PC-9 (cell line): ENCODE measurements around the gene RAPGEF1. TPM values are rescaled to one million over a fixed set of nuclear protein-coding genes. Genes with fewer than 3 reads are reported as not detected.
A peak's percentile ranks its signal among the peaks of the same experiment; 100 is the strongest.

Experiments used
- BruUV-seq: library from RNA; stranded (reverse); fragments of 400-500 nt; replicated peaks from 2 replicates; lab custom pipeline; 2021; lab: Mats Ljungman, UMichigan
- CTCF ChIA-PET: fragments of 300-600 bp; sonication (Branson Sonifier 250); formaldehyde crosslinking; loops from one replicate; lab custom pipeline; 2022; ENCODE audit warnings: antibody characterized with exemption; lab: Charles Lee
- POLR2A ChIA-PET: fragments of 300-600 bp; sonication (Branson Sonifier 250); formaldehyde crosslinking; loops from one replicate; lab custom pipeline; 2022; ENCODE audit warnings: antibody characterized with exemption; ENCODE audit not compliant: unreplicated experiment; lab: Charles Lee
- DNase-seq, 2 experiments: peaks; one replicate each; pipeline versions ENCODE4 v3.0.0 to v3.0.0-alpha.2; 2015 to 2022; ENCODE audit warnings: mixed read lengths in 1 of 2
- H2AFZ ChIP-seq: fragments of 200-600 bp; sonication (generic); 2 replicates; pipeline ENCODE4 v1.8.1; 2017; ENCODE audit warnings: antibody characterized with exemption
- H3F3A ChIP-seq: fragments of 200-600 bp; sonication (generic); 2 replicates; pipeline ENCODE4 v1.8.1; 2017; ENCODE audit warnings: antibody characterized with exemption, mild to moderate bottlenecking, low read depth; ENCODE audit not compliant: insufficient read depth
- H3K27ac ChIP-seq: fragments of 200-600 bp; sonication (generic); 2 replicates; pipeline ENCODE4 v1.6.1; 2016; ENCODE audit warnings: mixed run types
- H3K27me3 ChIP-seq: fragments of 200-600 bp; sonication (generic); 2 replicates; pipeline ENCODE4 v1.6.1; 2016; ENCODE audit warnings: low read depth, mixed run types; ENCODE audit not compliant: insufficient read depth
- H3K36me3 ChIP-seq: fragments of 200-600 bp; sonication (generic); 2 replicates; pipeline ENCODE4 v1.6.1; 2016; ENCODE audit warnings: low read depth, mixed run types
- H3K4me1 ChIP-seq: fragments of 200-600 bp; sonication (generic); replicated peaks from 2 replicates; pipeline ENCODE4 v1.6.1; 2016; ENCODE audit warnings: mixed run types; ENCODE audit not compliant: insufficient read depth
- H3K4me2 ChIP-seq: fragments of 200-600 bp; sonication (generic); 2 replicates; pipeline ENCODE4 v1.6.1; 2017; ENCODE audit warnings: mixed run types
- H3K4me3 ChIP-seq: fragments of 200-600 bp; sonication (generic); 2 replicates; pipeline ENCODE4 v1.6.1; 2016; ENCODE audit warnings: mixed run types
- H3K79me2 ChIP-seq: fragments of 200-600 bp; sonication (generic); 2 replicates; pipeline ENCODE4 v1.6.1; 2017; ENCODE audit warnings: low read depth, mixed run types
- H3K9me2 ChIP-seq: fragments of 200-600 bp; sonication (generic); 2 replicates; pipeline ENCODE4 v1.8.1; 2017; ENCODE audit warnings: mild to moderate bottlenecking; ENCODE audit not compliant: insufficient read depth
- H3K9me3 ChIP-seq: fragments of 200-600 bp; sonication (generic); 2 replicates; pipeline ENCODE4 v1.8.1; 2016; ENCODE audit warnings: low read depth; ENCODE audit not compliant: insufficient read depth
- H4K20me1 ChIP-seq: fragments of 200-600 bp; sonication (generic); 2 replicates; pipeline ENCODE4 v1.8.1; 2017; ENCODE audit not compliant: insufficient read depth
- EZH2 ChIP-seq: fragments of 200-600 bp; sonication (generic); IDR thresholded peaks from 2 replicates; pipeline ENCODE4 v1.8.0; 2017; ENCODE audit warnings: antibody characterized with exemption, low read depth
- intact Hi-C: fragments of 100-400 bp; cut with micrococcal nuclease; formaldehyde crosslinking; loops from one replicate; pipeline ENCODE4 v1.10.0; 2022; ENCODE audit not compliant: unreplicated experiment
- total RNA-seq: library from RNA; stranded (reverse); gene quantifications from 2 replicates; pipeline ENCODE4 v1.2.3, GENCODE V29; 2021
- TF ChIP-seq, protein P1 (sequence below): fragments of 200-600 bp; sonication (generic); conservative IDR thresholded peaks from 2 replicates; pipeline ENCODE4 v1.6.1; 2017; ENCODE audit warnings: mixed run types, antibody characterized with exemption, mild to moderate bottlenecking, moderate library complexity

RAPGEF1 gene
- total RNA-seq, 1 experiment from 2014 or later, result 66.5 TPM

DNA sequence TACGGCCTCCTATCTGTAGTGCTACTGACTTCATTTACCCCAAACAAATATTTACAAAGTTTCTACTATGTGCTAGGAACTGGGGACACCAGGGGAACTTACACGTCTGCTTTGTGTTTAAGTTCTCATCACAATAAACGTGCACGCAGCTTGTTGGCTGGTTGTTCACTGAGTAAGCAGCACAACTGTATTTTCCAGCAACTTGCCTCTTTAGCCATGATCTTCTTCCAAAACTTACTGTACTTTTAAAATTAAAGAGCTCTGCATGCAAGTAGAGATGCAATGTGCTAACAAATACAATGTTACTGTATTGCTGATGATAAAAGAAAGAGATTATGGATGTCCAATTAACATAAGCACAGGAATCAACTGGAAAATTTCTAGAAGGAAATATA is 62.8 kb downstream of the RAPGEF1 start:
- H3K4me2 ChIP-seq, result peak overlapping the region; percentile 76
- H3K79me2 ChIP-seq, result peaks cover 24% of the 10 kb centered on the region
- BruUV-seq, result no TSS peak
- TF ChIP-seq, protein P1, sequence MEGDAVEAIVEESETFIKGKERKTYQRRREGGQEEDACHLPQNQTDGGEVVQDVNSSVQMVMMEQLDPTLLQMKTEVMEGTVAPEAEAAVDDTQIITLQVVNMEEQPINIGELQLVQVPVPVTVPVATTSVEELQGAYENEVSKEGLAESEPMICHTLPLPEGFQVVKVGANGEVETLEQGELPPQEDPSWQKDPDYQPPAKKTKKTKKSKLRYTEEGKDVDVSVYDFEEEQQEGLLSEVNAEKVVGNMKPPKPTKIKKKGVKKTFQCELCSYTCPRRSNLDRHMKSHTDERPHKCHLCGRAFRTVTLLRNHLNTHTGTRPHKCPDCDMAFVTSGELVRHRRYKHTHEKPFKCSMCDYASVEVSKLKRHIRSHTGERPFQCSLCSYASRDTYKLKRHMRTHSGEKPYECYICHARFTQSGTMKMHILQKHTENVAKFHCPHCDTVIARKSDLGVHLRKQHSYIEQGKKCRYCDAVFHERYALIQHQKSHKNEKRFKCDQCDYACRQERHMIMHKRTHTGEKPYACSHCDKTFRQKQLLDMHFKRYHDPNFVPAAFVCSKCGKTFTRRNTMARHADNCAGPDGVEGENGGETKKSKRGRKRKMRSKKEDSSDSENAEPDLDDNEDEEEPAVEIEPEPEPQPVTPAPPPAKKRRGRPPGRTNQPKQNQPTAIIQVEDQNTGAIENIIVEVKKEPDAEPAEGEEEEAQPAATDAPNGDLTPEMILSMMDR, result no peak
- no peak for TF ChIP-seq EZH2
- peak overlapping the region; percentile 81 for H3K27ac ChIP-seq
- no peaks in the 10 kb centered on the region for H3K9me2 ChIP-seq
- H3F3A ChIP-seq, result peaks cover 37% of the 10 kb centered on the region
- no peaks in the 10 kb centered on the region for H4K20me1 ChIP-seq
- peaks cover 54% of the 10 kb centered on the region for H3K4me1 ChIP-seq
- no peaks in the 10 kb centered on the region for H3K27me3 ChIP-seq
- no peaks in the 10 kb centered on the region for H3K9me3 ChIP-seq
- CTCF ChIA-PET, result interaction anchor here (1.5 kb wide), 1 partner anchor 42 kb away, joined by 9 read pairs; no protein-coding TSS in a partner anchor
- H3K36me3 ChIP-seq, result no peaks in the 10 kb centered on the region
- POLR2A ChIA-PET, result interaction anchor here (0.6 to 0.7 kb wide), 3 partner anchors 13 to 26 kb away, joined by 3 to 6 read pairs (median 5); no protein-coding TSS in a partner anchor
- no peak overlapping the region for H2AFZ ChIP-seq
- DNase-seq, result no peak
- intact Hi-C loops, result loop anchor here (2.0 kb wide), 1 partner anchor 18 kb away; no protein-coding TSS in a partner anchor
- H3K4me3 ChIP-seq, result peak overlapping the region; percentile 1; the same call in 1 of the 2 replicates

DNA sequence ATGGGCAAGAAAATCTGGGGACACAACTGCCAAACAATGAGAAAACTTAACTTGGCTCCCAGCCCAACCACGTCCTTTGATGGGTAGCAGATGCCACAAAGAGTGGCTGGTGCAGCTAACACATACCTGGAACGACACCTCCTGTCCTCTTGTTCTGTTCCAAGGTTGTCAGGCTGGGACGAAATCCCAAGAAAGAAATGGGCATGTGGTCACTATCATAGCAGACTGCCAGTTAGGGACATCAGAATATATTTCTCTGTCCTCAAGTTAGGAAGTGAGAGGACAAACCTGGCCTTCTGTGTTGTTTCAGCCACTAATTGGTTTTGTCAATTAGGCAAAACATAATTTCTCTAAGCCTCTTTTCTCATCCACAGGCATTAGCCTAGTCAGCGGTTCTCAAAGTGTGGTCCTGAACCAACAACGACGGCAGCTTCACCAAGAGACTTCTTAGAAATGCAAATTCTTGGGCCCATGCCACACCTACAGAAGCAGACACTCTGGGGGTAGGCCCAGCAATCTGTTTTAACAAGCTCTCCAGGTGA is 63.4 kb downstream of the RAPGEF1 start:
- no peaks in the 10 kb centered on the region for H3K9me2 ChIP-seq
- peak overlapping the region; percentile 76 for H3K4me2 ChIP-seq
- peak overlapping the region; percentile 81 for H3K27ac ChIP-seq
- intact Hi-C loops, result loop anchor here (2.0 kb wide), 1 partner anchor 18 kb away; no protein-coding TSS in a partner anchor
- peaks cover 37% of the 10 kb centered on the region for H3F3A ChIP-seq
- no peaks in the 10 kb centered on the region for H3K9me3 ChIP-seq
- H2AFZ ChIP-seq, result no peak overlapping the region
- no peaks in the 10 kb centered on the region for H4K20me1 ChIP-seq
- BruUV-seq, result no TSS peak
- H3K4me3 ChIP-seq, result no peak overlapping the region
- peaks cover 54% of the 10 kb centered on the region for H3K4me1 ChIP-seq
- CTCF ChIA-PET, result interaction anchor here (1.5 kb wide), 1 partner anchor 42 kb away, joined by 9 read pairs; no protein-coding TSS in a partner anchor
- DNase-seq, result peak in 1 of 2 experiments; percentile 9
- H3K27me3 ChIP-seq, result no peaks in the 10 kb centered on the region
- POLR2A ChIA-PET, result interaction anchor here (0.6 to 0.7 kb wide), 2 partner anchors 25 to 68 kb away, joined by 3 read pairs; no protein-coding TSS in a partner anchor
- TF ChIP-seq EZH2, result no peak
- TF ChIP-seq, protein P1, result no peak
- H3K36me3 ChIP-seq, result no peaks in the 10 kb centered on the region
- peaks cover 24% of the 10 kb centered on the region for H3K79me2 ChIP-seq

DNA sequence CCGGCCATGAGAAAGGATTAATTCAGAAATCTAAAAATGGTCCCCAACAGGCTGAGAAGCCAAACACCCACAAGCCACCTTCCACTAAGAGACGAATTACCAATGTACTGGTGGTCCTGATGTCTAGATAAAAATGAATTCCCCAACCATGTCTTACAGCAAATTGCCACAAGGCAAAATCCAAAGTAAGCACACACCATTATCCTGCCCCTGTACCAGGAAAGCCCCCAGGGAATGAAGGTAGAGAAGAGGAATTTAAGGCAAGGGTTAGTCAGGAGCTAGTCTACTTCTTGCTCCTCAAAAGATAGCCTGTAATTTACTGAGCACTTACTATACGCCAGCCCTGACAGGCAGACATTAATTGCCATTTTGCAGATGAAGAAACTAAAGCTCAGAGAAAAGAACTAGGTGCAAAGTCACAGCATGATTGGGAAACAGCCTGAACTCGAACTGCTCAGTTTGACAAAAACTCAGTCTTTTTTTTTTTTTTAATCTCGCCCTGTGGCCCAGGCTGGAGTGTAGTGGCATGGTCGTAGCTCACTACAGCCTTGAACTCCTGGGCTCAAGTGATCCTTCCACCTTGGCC is 64.3 kb downstream of the RAPGEF1 start:
- TF ChIP-seq EZH2, result no peak
- TF ChIP-seq, protein P1, result no peak
- CTCF ChIA-PET, result no interaction called here
- H4K20me1 ChIP-seq, result no peaks in the 10 kb centered on the region

More for the DNA sequence above, 64.3 kb downstream of the RAPGEF1 start:
- Histone ChIP-seq H3K9me2 (no peaks in the 10 kb centered on the region), H3K27ac (no peak overlapping the region), H3K79me2 (peaks cover 24% of the 10 kb centered on the region), H3K4me1 (peaks cover 54% of the 10 kb centered on the region), H3K9me3 (no peaks in the 10 kb centered on the region), H3K4me2 (peak overlapping the region; percentile 76), H3K4me3 (no peak overlapping the region), H3K36me3 (no peaks in the 10 kb centered on the region), H3F3A (peaks cover 37% of the 10 kb centered on the region), H3K27me3 (no peaks in the 10 kb centered on the region), H2AFZ (no peak overlapping the region)
- POLR2A ChIA-PET, result no interaction called here
- BruUV-seq, result no TSS peak
- intact Hi-C loops, result loop anchor here (2.0 kb wide), 1 partner anchor 17 kb away; no protein-coding TSS in a partner anchor
- DNase-seq, result no peak
